ENCODE results near the gene CNR2. TPM values are rescaled to one million over a fixed set of nuclear protein-coding genes. Genes with fewer than 3 reads are reported as not detected.
"Not testable (repeated sequence)": the region's sequence is repeated elsewhere in the genome, so short reads cannot be mapped to it uniquely, and the experiment has no call there.

CNR2 gene
- total RNA-seq, 1 donor from 2014 or later: not detected

- no peak for DNase-seq (ENCODE audit: low spot score in 2 of 2, unreplicated experiment in 2 of 2)
- Mint-ChIP-seq H3K4me1 (peaks cover 5% of the 10 kb centered on the region), H3K9me3 (no peaks in the 10 kb centered on the region), H3K4me3 (no peak overlapping the region), H3K36me3 (no peaks in the 10 kb centered on the region), H3K27me3 (ENCODE audit: low read depth) (peaks cover 40% of the 10 kb centered on the region), H3K27ac (no peak overlapping the region)
- no peak for TF ChIP-seq CTCF (IDR thresholded peaks at IDR 0.05; ENCODE audit: unreplicated experiment)
Measured at GRCh38 chr1:23906731-23907130, 6.4 kb downstream of the CNR2 start.

- Mint-ChIP-seq H3K27ac (no peak overlapping the region), H3K27me3 (ENCODE audit: low read depth) (peaks cover 52% of the 10 kb centered on the region), H3K9me3 (no peaks in the 10 kb centered on the region), H3K4me3 (no peak overlapping the region), H3K4me1 (peaks cover 5% of the 10 kb centered on the region), H3K36me3 (no peaks in the 10 kb centered on the region)
- no peak for DNase-seq (ENCODE audit: low spot score in 2 of 2, unreplicated experiment in 2 of 2)
- no peak for TF ChIP-seq CTCF (IDR thresholded peaks at IDR 0.05; ENCODE audit: unreplicated experiment)
Measured at GRCh38 chr1:23905461-23906025, 7.6 kb downstream of the CNR2 start.

- no peak for TF ChIP-seq CTCF (IDR thresholded peaks at IDR 0.05; ENCODE audit: unreplicated experiment)
- H3K27me3 Mint-ChIP-seq (ENCODE audit: low read depth): peaks cover 59% of the 10 kb centered on the region
- peaks cover 5% of the 10 kb centered on the region for H3K4me1 Mint-ChIP-seq
- no peak for DNase-seq (ENCODE audit: low spot score in 2 of 2, unreplicated experiment in 2 of 2)
- H3K9me3 Mint-ChIP-seq: no peaks in the 10 kb centered on the region
- no peaks in the 10 kb centered on the region for H3K36me3 Mint-ChIP-seq
- H3K4me3 Mint-ChIP-seq: no peak overlapping the region
- no peak overlapping the region for H3K27ac Mint-ChIP-seq
Measured at GRCh38 chr1:23904748-23905357, 8.3 kb downstream of the CNR2 start.

GRCh38 chr1:23903754-23904153 lies 9.4 kb downstream of the CNR2 start:
- Mint-ChIP-seq H3K9me3 (no peaks in the 10 kb centered on the region), H3K4me3 (no peak overlapping the region), H3K27me3 (ENCODE audit: low read depth) (peaks cover 68% of the 10 kb centered on the region), H3K36me3 (no peaks in the 10 kb centered on the region), H3K4me1 (no peaks in the 10 kb centered on the region), H3K27ac (no peak overlapping the region)
- DNase-seq (ENCODE audit: low spot score in 2 of 2, unreplicated experiment in 2 of 2): no peak
- TF ChIP-seq CTCF (IDR thresholded peaks at IDR 0.05; ENCODE audit: unreplicated experiment): no peak

- H3K36me3 Mint-ChIP-seq: no peaks in the 10 kb centered on the region
- H3K27me3 Mint-ChIP-seq (ENCODE audit: low read depth): peaks cover 68% of the 10 kb centered on the region
- H3K9me3 Mint-ChIP-seq: no peaks in the 10 kb centered on the region
- H3K4me3 Mint-ChIP-seq: peak overlapping the region; percentile 51
- no peak overlapping the region for H3K27ac Mint-ChIP-seq
- peak in 1 of 2 experiments; percentile 39 for DNase-seq (ENCODE audit: low spot score in 2 of 2, unreplicated experiment in 2 of 2)
- no peaks in the 10 kb centered on the region for H3K4me1 Mint-ChIP-seq
- no peak for TF ChIP-seq CTCF (IDR thresholded peaks at IDR 0.05; ENCODE audit: unreplicated experiment)
Measured at GRCh38 chr1:23902321-23903278, 10.6 kb downstream of the CNR2 start.

- DNase-seq (ENCODE audit: low spot score in 2 of 2, unreplicated experiment in 2 of 2); H3K9me3 Mint-ChIP-seq; H3K4me3 Mint-ChIP-seq; H3K27ac Mint-ChIP-seq; H3K36me3 Mint-ChIP-seq; H3K4me1 Mint-ChIP-seq: not testable (repeated sequence)
- H3K27me3 Mint-ChIP-seq (ENCODE audit: low read depth): peaks cover 62% of the 10 kb centered on the region
Measured at GRCh38 chr1:23900017-23900416, 13.1 kb downstream of the CNR2 start.
